Adrenal gland (tissue), 12 donors: Measurements from ENCODE around the gene HSF4. TPM values are rescaled to one million over a fixed set of nuclear protein-coding genes. Genes with fewer than 3 reads are reported as not detected.

Source experiments
- DNase-seq, 7 donors: peaks; one replicate each; pipeline ENCODE4 v3.0.0-alpha.2; 2019 to 2020
- H3K27ac ChIP-seq, 5 donors: fragments of 200-600 bp; sonication (generic) in 4 of 5; 1 replicate in 3 of 5; 2 replicates in 2 of 5; pipeline versions ENCODE4 v1.5.1 to v1.8.0; 2016 to 2020; ENCODE audit warnings: mild to moderate bottlenecking in 1 of 5
- H3K27me3 ChIP-seq: fragments of 200-600 bp; 2 replicates; pipeline ENCODE4 v1.8.0; 2021
- H3K36me3 ChIP-seq, 2 donors: fragments of 200-600 bp; replicated peaks in 1 of 2; 1 replicate in 1 of 2; 2 replicates in 1 of 2; pipeline versions ENCODE4 v1.5.1 to v1.8.0; 2018 to 2022
- H3K4me1 ChIP-seq, 2 donors: fragments of 200-600 bp; replicated peaks in 1 of 2; 1 replicate in 1 of 2; 2 replicates in 1 of 2; pipeline versions ENCODE4 v1.5.1 to v1.8.0; 2018 to 2021
- H3K4me3 ChIP-seq, 4 donors: fragments of 200-600 bp; sonication (generic) in 3 of 4; one replicate each; pipeline ENCODE4 v1.5.1; 2016 to 2018
- H3K9me3 ChIP-seq, 3 donors: fragments of 200-600 bp; sonication (generic) in 1 of 3; replicated peaks in 1 of 3; 1 replicate in 2 of 3; 2 replicates in 1 of 3; pipeline versions ENCODE4 v1.5.1 to v1.8.0; 2016 to 2021
- POLR2A ChIP-seq, 2 donors: fragments of 450-650 bp; IDR thresholded peaks; one replicate each; pipeline ENCODE4 v1.6.1; 2017; ENCODE audit warnings: antibody characterized with exemption in 2 of 2, mild to moderate bottlenecking in 2 of 2, moderate library complexity in 1 of 2
- WGBS, 4 donors: extraction: QIAGEN DNeasy Blood & Tissue Kit in 2 of 4; methylation state at CpG; one replicate each; pipeline versions ENCODE4 v1.1.5 to v1.1.7; 2013 to 2017; 5-methylcytosine and 5-hydroxymethylcytosine counted together
- intact Hi-C, 2 donors: fragments of 100-400 bp; cut with DNase I; formaldehyde crosslinking; loops; one replicate each; pipeline versions ENCODE4 v1.14.1 to v1.15.0; 2022 to 2023
- polyA plus RNA-seq, 3 donors: library from polyadenylated mRNA; stranded (reverse); fragments of 200-250 nt in 2 of 3; fragments of 350-450 nt in 1 of 3; fragmentation: Illumina TruSeq in 1 of 3; extraction: RNeasy Lipid Tissue Mini Kit (QIAGEN cat#74804) in 1 of 3; gene quantifications; one replicate each; pipeline ENCODE4 v1.2.3, GENCODE V29; 2013 to 2014
- total RNA-seq, 9 donors: library from RNA; depleted of rRNA in 4 of 9; stranded (reverse); fragments of >200 nt in 4 of 9; fragments of 120-200 nt in 1 of 9; fragmentation: NEBNext Ultra II Directional in 1 of 9; extraction: Animal tissue kit (Norgen Biotek cat#: 25700) in 1 of 9; gene quantifications; one replicate each; pipeline versions ENCODE4 v1.1.0 to v1.2.4, GENCODE V29; 2013 to 2023
- TF ChIP-seq, protein P1 (sequence below), 6 experiments: fragments of 450-650 bp in 4 of 6; fragments of 200-600 bp in 2 of 6; sonication (generic) in 1 of 6; IDR thresholded peaks; 1 replicate in 5 of 6; 2 replicates in 1 of 6; pipeline versions ENCODE4 v1.5.1 to v1.8.0; 2016 to 2021; ENCODE audit warnings: antibody characterized with exemption in 6 of 6, mild to moderate bottlenecking in 2 of 6, moderate library complexity in 1 of 6
- donor health status: healthy with polysubstance abuse.
- donor health status: Bipolar disorder and iron deficiency.
- donor health status: DM: yes; HTN: yes; CAD: no.
- donor health status: DM: no; HTN: no; CAD: no.
- donor health status: DM: no; HTN: no; CAD: no.
- donor health status: DM: yes; HTN: yes; CAD: no.

HSF4 gene
- total and polyA plus RNA-seq, 12 donors = 5.9 to 700 (median 49.4) TPM

DNA sequence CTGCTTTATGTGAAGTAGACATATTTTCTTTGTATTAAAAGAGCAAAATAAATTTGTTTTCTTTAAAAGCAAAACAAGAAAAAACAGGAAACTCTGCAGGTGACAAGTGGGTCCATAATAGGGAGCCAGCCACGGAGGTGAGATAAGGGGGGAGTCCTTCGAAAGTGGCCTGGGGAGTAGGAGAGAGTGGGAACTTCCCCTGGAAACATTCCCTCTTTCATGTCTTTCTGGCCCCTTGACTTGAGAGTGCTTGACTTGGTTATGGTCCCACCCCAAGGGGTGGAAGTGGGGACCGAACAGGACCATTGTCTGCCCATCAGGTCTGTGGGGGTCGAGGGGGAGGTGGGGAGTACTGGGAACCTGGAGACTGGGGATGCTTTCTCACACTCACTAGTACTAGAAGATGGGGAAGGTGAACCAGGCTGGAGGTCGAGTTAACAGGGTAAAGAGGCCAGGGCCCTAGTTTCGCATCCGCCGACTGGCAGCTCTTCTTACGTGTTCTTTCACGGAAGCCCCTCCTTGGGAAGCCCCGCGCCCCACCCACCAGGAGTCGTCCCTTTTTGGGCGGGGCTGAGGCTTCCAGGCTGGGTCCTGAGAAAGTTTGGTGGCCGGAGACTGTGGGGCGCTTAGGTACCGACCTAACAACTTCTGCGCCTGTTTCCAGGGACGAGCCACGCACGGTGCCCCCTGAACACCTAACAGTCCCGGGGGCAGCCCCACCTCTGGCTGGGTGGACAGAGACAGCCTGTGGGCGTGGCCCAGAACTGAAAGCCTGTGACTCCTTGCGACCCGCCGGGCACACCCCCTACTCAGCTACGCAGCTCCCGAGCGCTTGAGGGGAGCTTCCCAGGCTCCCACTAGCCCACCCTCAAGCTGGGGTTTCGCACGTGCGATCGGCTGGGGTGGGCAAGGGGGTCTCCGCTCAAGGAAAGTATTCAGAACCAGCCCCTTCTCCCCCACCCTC is 5.6 kb upstream of the HSF4 start:
- 6 to 45% (median 21%) methylated on average over 4 to 34 of the region's 34 CpGs for WGBS, 4 donors
- DNase-seq = peak in 6 of 7 donors; percentile 54 to 72 (median 56)
- peak overlapping the region in 3 of 5 donors; percentile 17 to 81 (median 81) for H3K27ac ChIP-seq

GRCh38 chr16:67161595-67162058 is 2.9 kb upstream of the HSF4 start:
- H3K9me3 ChIP-seq = no peaks in the 10 kb centered on the region
- 22 to 34% (median 30%) methylated on average over 10 to 25 of the region's 25 CpGs for WGBS, 4 donors
- intact Hi-C loops = no loop called here
- H3K27ac ChIP-seq = peak overlapping the region in 3 of 5 donors; percentile 60 to 81 (median 73)
- no peaks in the 10 kb centered on the region for H3K27me3 ChIP-seq
- peaks cover 39 to 55% of the 10 kb centered on the region in 2 donors for H3K4me1 ChIP-seq
- peak; percentile 67 to 77 (median 71) for DNase-seq
- peak in 1 of 2 donors; percentile 30 for TF ChIP-seq POLR2A (IDR thresholded peaks at IDR 0.05)
- TF ChIP-seq, protein P1, sequence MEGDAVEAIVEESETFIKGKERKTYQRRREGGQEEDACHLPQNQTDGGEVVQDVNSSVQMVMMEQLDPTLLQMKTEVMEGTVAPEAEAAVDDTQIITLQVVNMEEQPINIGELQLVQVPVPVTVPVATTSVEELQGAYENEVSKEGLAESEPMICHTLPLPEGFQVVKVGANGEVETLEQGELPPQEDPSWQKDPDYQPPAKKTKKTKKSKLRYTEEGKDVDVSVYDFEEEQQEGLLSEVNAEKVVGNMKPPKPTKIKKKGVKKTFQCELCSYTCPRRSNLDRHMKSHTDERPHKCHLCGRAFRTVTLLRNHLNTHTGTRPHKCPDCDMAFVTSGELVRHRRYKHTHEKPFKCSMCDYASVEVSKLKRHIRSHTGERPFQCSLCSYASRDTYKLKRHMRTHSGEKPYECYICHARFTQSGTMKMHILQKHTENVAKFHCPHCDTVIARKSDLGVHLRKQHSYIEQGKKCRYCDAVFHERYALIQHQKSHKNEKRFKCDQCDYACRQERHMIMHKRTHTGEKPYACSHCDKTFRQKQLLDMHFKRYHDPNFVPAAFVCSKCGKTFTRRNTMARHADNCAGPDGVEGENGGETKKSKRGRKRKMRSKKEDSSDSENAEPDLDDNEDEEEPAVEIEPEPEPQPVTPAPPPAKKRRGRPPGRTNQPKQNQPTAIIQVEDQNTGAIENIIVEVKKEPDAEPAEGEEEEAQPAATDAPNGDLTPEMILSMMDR (IDR thresholded peaks at IDR 0.05) = no peak
- H3K4me3 ChIP-seq = peak overlapping the region in 2 of 4 donors; percentile 55 to 87
- no peaks in the 10 kb centered on the region for H3K36me3 ChIP-seq

More for the DNA sequence above, 5.6 kb upstream of the HSF4 start:
- intact Hi-C loops = loop anchor here (5.0 to 10.0 kb wide), 4 partner anchors 52 to 182 kb away; partner anchors contain the start of gene PHAF1 (in 1 of the 2)
- H3K27me3 ChIP-seq = no peaks in the 10 kb centered on the region
- H3K36me3 ChIP-seq = no peaks in the 10 kb centered on the region
- H3K4me1 ChIP-seq = peaks cover 29 to 49% of the 10 kb centered on the region in 2 donors
- H3K9me3 ChIP-seq = no peaks in the 10 kb centered on the region
- TF ChIP-seq, protein P1 (IDR thresholded peaks at IDR 0.05) = no peak
- no peak for TF ChIP-seq POLR2A (IDR thresholded peaks at IDR 0.05)
- peak overlapping the region; percentile 55 to 97 (median 74) for H3K4me3 ChIP-seq

GRCh38 chr16:67162506-67163163 is 1.9 kb upstream of the HSF4 start:
- H3K27ac ChIP-seq = peak overlapping the region in 1 of 5 donors; percentile 81
- peaks cover 39 to 55% of the 10 kb centered on the region in 2 donors for H3K4me1 ChIP-seq
- H3K27me3 ChIP-seq = no peaks in the 10 kb centered on the region
- no peak for TF ChIP-seq POLR2A (IDR thresholded peaks at IDR 0.05)
- TF ChIP-seq, protein P1 (IDR thresholded peaks at IDR 0.05) = no peak
- peak overlapping the region in 1 of 4 donors; percentile 49 for H3K4me3 ChIP-seq
- WGBS, 4 donors = 41 to 68% (median 52%) methylated on average over 11 to 44 of the region's 44 CpGs
- H3K36me3 ChIP-seq = no peaks in the 10 kb centered on the region
- H3K9me3 ChIP-seq = no peaks in the 10 kb centered on the region
- DNase-seq = peak in 2 of 7 donors; percentile 1 to 56
- intact Hi-C loops = no loop called here
